WTC11 (cell line): ENCODE measurements around the gene CFAP99. TPM values are rescaled to one million over a fixed set of nuclear protein-coding genes. Genes with fewer than 3 reads are reported as not detected.

ENCODE experiments used
- ATAC-seq: fragments of 200-7000 bp; cut with Tn5 transposase; 2 replicates; pipeline ENCODE4 v1.10.0; 2021; ENCODE audit warnings: mild to moderate bottlenecking, moderate library complexity
- CTCF ChIA-PET: fragments of 300-600 bp; sonication (Branson Sonifier 250); formaldehyde crosslinking; loops from one replicate; lab custom pipeline; 2021; ENCODE audit warnings: antibody characterized with exemption; lab: Charles Lee
- POLR2A ChIA-PET: fragments of 350-600 bp; sonication (Branson Sonifier 250); formaldehyde crosslinking; loops from one replicate; lab custom pipeline; 2021; ENCODE audit warnings: antibody characterized with exemption; lab: Charles Lee
- DNase-seq: peaks from one replicate; pipeline ENCODE4 v3.0.0; 2021; ENCODE audit warnings: low spot score
- H3K27ac Mint-ChIP-seq: 2 replicates; pipeline ENCODE4 v1.8.0; 2021; ENCODE audit warnings: mixed read lengths
- H3K27me3 Mint-ChIP-seq: 2 replicates; pipeline ENCODE4 v1.8.0; 2021; ENCODE audit warnings: low read depth, mild to moderate bottlenecking, moderate library complexity, mixed read lengths
- H3K36me3 Mint-ChIP-seq: 2 replicates; pipeline ENCODE4 v1.8.0; 2021; ENCODE audit warnings: mixed read lengths
- H3K4me1 Mint-ChIP-seq: 2 replicates; pipeline ENCODE4 v1.8.0; 2022; ENCODE audit warnings: mixed read lengths
- H3K4me3 Mint-ChIP-seq: 2 replicates; pipeline ENCODE4 v1.8.0; 2021; ENCODE audit warnings: mild to moderate bottlenecking, moderate library complexity, mixed read lengths
- H3K9me3 Mint-ChIP-seq: 2 replicates; pipeline ENCODE4 v1.8.0; 2021; ENCODE audit warnings: mixed read lengths
- ATF1 ChIP-seq: sonication (generic); formaldehyde crosslinking; IDR thresholded peaks from 2 replicates; pipeline ENCODE4 v1.8.1; 2023; ENCODE audit warnings: mild to moderate bottlenecking, moderate library complexity, missing genetic modification reagents
- ATF2 ChIP-seq: sonication (generic); formaldehyde crosslinking; IDR thresholded peaks from 2 replicates; pipeline ENCODE4 v1.8.1; 2022; ENCODE audit warnings: low read depth, missing genetic modification reagents, borderline replicate concordance
- ATF3 ChIP-seq: sonication (generic); formaldehyde crosslinking; conservative IDR thresholded peaks from 2 replicates; pipeline ENCODE4 v1.8.1; 2022; ENCODE audit warnings: mild to moderate bottlenecking, missing genetic modification reagents
- CTCF ChIP-seq: fragments of 200-600 bp; IDR thresholded peaks from 2 replicates; pipeline ENCODE4 v1.8.0; 2022; ENCODE audit warnings: antibody characterized with exemption
- E2F1 ChIP-seq: sonication (generic); formaldehyde crosslinking; IDR thresholded peaks from 2 replicates; pipeline ENCODE4 v1.8.0; 2022; ENCODE audit warnings: mild to moderate bottlenecking, missing genetic modification reagents
- E2F5 ChIP-seq: sonication (generic); formaldehyde crosslinking; IDR thresholded peaks from 2 replicates; pipeline ENCODE4 v1.8.1; 2022; ENCODE audit warnings: mild to moderate bottlenecking, moderate library complexity, missing genetic modification reagents
- ELF4 ChIP-seq: sonication (generic); formaldehyde crosslinking; IDR thresholded peaks from 2 replicates; pipeline ENCODE4 v1.8.1; 2022; ENCODE audit warnings: low read depth, mild to moderate bottlenecking, moderate library complexity, missing genetic modification reagents
- FOXP4 ChIP-seq: sonication (generic); formaldehyde crosslinking; IDR thresholded peaks from 2 replicates; pipeline ENCODE4 v1.8.0; 2022; ENCODE audit warnings: mild to moderate bottlenecking, missing genetic modification reagents
- GRHL2 ChIP-seq: fragments of 250-450 bp; sonication (Bioruptor Pico); IDR thresholded peaks from 2 replicates; pipeline ENCODE4 v1.8.0; 2022; ENCODE audit warnings: mild to moderate bottlenecking, moderate library complexity; ENCODE audit not compliant: insufficient replicate concordance, severe bottlenecking
- IRF2 ChIP-seq: sonication (generic); formaldehyde crosslinking; IDR thresholded peaks from 2 replicates; pipeline ENCODE4 v1.8.0; 2022; ENCODE audit warnings: low read depth, missing genetic modification reagents, borderline replicate concordance
- MLX ChIP-seq: sonication (generic); formaldehyde crosslinking; IDR thresholded peaks from 2 replicates; pipeline ENCODE4 v1.8.1; 2023; ENCODE audit warnings: mild to moderate bottlenecking, missing genetic modification reagents, moderate library complexity
- MYBL2 ChIP-seq: sonication (generic); formaldehyde crosslinking; IDR thresholded peaks from 2 replicates; pipeline ENCODE4 v1.8.1; 2023; ENCODE audit warnings: mild to moderate bottlenecking, moderate library complexity, missing genetic modification reagents
- NFE2L1 ChIP-seq: sonication (generic); formaldehyde crosslinking; IDR thresholded peaks from 2 replicates; pipeline ENCODE4 v1.8.1; 2023; ENCODE audit warnings: missing genetic modification reagents
- PRRX2 ChIP-seq: fragments of 250-450 bp; sonication (Bioruptor Pico); IDR thresholded peaks from 2 replicates; pipeline ENCODE4 v1.8.0; 2021; ENCODE audit warnings: mild to moderate bottlenecking
- RORB ChIP-seq: fragments of 250-450 bp; sonication (Bioruptor Pico); IDR thresholded peaks from 2 replicates; pipeline ENCODE4 v1.9.0; 2021; ENCODE audit warnings: mild to moderate bottlenecking
- TCF7 ChIP-seq: sonication (generic); formaldehyde crosslinking; IDR thresholded peaks from 2 replicates; pipeline ENCODE4 v1.8.0; 2022; ENCODE audit warnings: mild to moderate bottlenecking, low read depth, missing genetic modification reagents, moderate library complexity
- TEAD4 ChIP-seq: sonication (generic); formaldehyde crosslinking; IDR thresholded peaks from 2 replicates; pipeline ENCODE4 v1.8.0; 2022; ENCODE audit warnings: mild to moderate bottlenecking, missing genetic modification reagents
- ZMAT4 ChIP-seq: fragments of 250-450 bp; sonication (Bioruptor Pico); IDR thresholded peaks from 2 replicates; pipeline ENCODE4 v1.9.0; 2021; ENCODE audit warnings: mild to moderate bottlenecking
- ZNF138 ChIP-seq: sonication (generic); formaldehyde crosslinking; conservative IDR thresholded peaks from 2 replicates; pipeline ENCODE4 v1.8.1; 2022; ENCODE audit warnings: mild to moderate bottlenecking, moderate library complexity, missing genetic modification reagents
- ZNF263 ChIP-seq: sonication (generic); formaldehyde crosslinking; IDR thresholded peaks from 2 replicates; pipeline ENCODE4 v1.8.1; 2022; ENCODE audit warnings: low read depth, mild to moderate bottlenecking, moderate library complexity, missing genetic modification reagents
- ZNF396 ChIP-seq: fragments of 250-450 bp; sonication (Bioruptor Pico); IDR thresholded peaks from 2 replicates; pipeline ENCODE4 v1.8.0; 2021; ENCODE audit warnings: mild to moderate bottlenecking, moderate library complexity, borderline replicate concordance
- ZNF423 ChIP-seq: fragments of 250-450 bp; sonication (Bioruptor Pico); IDR thresholded peaks from 2 replicates; pipeline ENCODE4 v2.1.2; 2022; ENCODE audit warnings: mild to moderate bottlenecking, moderate library complexity
- ZSCAN18 ChIP-seq: fragments of 250-450 bp; sonication (Bioruptor Pico); IDR thresholded peaks from 2 replicates; pipeline ENCODE4 v2.1.2; 2022; ENCODE audit warnings: mild to moderate bottlenecking, moderate library complexity
- total RNA-seq: library from RNA; stranded (reverse); gene quantifications from 3 replicates; pipeline ENCODE4 v1.2.3, GENCODE V29; 2021

CFAP99 gene
- total RNA-seq, 1 experiment from 2014 or later: not detected

- TF ChIP-seq MLX (CRISPR knock-in tag) (no peak), ZNF423 (CRISPR knock-in tag) (no peak), PRRX2 (CRISPR knock-in tag) (no peak), ZNF263 (CRISPR knock-in tag) (no peak), CTCF (no peak), ATF3 (CRISPR knock-in tag) (no peak), ZNF396 (CRISPR knock-in tag) (no peak), FOXP4 (CRISPR knock-in tag) (no peak), E2F5 (CRISPR knock-in tag) (no peak), MYBL2 (CRISPR knock-in tag) (no peak)
Measured at GRCh38 chr4:2378401-2378800, 40.4 kb upstream of the CFAP99 start (continued).

GRCh38 chr4:2378898-2379297 is 39.9 kb upstream of the CFAP99 start:
- ChIA-PET CTCF (no interaction called here), POLR2A (no interaction called here)
- H3K27me3 Mint-ChIP-seq: no peaks in the 10 kb centered on the region; the same call in 1 of the 2 replicates
- no peak overlapping the region for H3K4me3 Mint-ChIP-seq
- DNase-seq: no peak
- no peak overlapping the region for H3K27ac Mint-ChIP-seq
- peaks cover 14% of the 10 kb centered on the region for H3K36me3 Mint-ChIP-seq
- H3K9me3 Mint-ChIP-seq: peaks cover 26% of the 10 kb centered on the region
- no peak for ATAC-seq
- H3K4me1 Mint-ChIP-seq: peaks cover 3% of the 10 kb centered on the region; the same call in 1 of the 2 replicates
- TF ChIP-seq ZNF138: no peak
- TF ChIP-seq ATF2 (CRISPR knock-in tag): no peak
- TF ChIP-seq ATF3 (CRISPR knock-in tag): no peak
- TF ChIP-seq ZSCAN18 (CRISPR knock-in tag): no peak
- TF ChIP-seq IRF2: no peak
- no peak for TF ChIP-seq RORB
- TF ChIP-seq MYBL2 (CRISPR knock-in tag): no peak
- TF ChIP-seq TEAD4 (CRISPR knock-in tag): no peak
- TF ChIP-seq ZNF263 (CRISPR knock-in tag): no peak
- no peak for TF ChIP-seq GRHL2 (CRISPR knock-in tag)
- no peak for TF ChIP-seq ELF4 (CRISPR knock-in tag)
- TF ChIP-seq E2F1 (CRISPR knock-in tag): no peak
- TF ChIP-seq ZMAT4: no peak
- TF ChIP-seq TCF7 (CRISPR knock-in tag): no peak
- no peak for TF ChIP-seq ATF1 (CRISPR knock-in tag)
- no peak for TF ChIP-seq NFE2L1 (CRISPR knock-in tag)
